ENCODE data around the gene ADAMTSL4.

ADAMTSL4 gene

GRCh38 chr1:150575518-150576366 lies 26.5 kb downstream of the ADAMTSL4 start:
- no peak for ATAC-seq

GRCh38 chr1:150576367-150576711 lies 27.1 kb downstream of the ADAMTSL4 start:
- no peak for ATAC-seq

More at GRCh38 chr1:150575518-150576366, 26.5 kb downstream of the ADAMTSL4 start:
- TF ChIP-seq CREB5 (CRISPR knock-in tag; IDR thresholded peaks at IDR 0.05; ENCODE audit: low read depth) (peak; percentile 36; the same call in 1 of the 2 replicates), CSDC2 (CRISPR knock-in tag; IDR thresholded peaks at IDR 0.05) (no peak), TCF4 (CRISPR knock-in tag; IDR thresholded peaks at IDR 0.05; ENCODE audit: borderline replicate concordance) (no peak), ZNF8 (CRISPR knock-in tag; IDR thresholded peaks at IDR 0.05) (no peak; the same call in 1 of the 2 replicates), CSRNP3 (CRISPR knock-in tag; IDR thresholded peaks at IDR 0.05) (no peak; the same call in 1 of the 2 replicates), ZFP3 (CRISPR knock-in tag; IDR thresholded peaks at IDR 0.05) (no peak), ISL1 (CRISPR knock-in tag; IDR thresholded peaks at IDR 0.05) (no peak), RARB (CRISPR knock-in tag; IDR thresholded peaks at IDR 0.05) (no peak; the same call in 1 of the 2 replicates), TOX (CRISPR knock-in tag; IDR thresholded peaks at IDR 0.05; ENCODE audit: borderline replicate concordance) (peak; percentile 26; the same call in 1 of the 2 replicates), ZNF565 (CRISPR knock-in tag; conservative IDR thresholded peaks at IDR 0.05; ENCODE audit: low read depth) (no peak), ZC3H10 (CRISPR knock-in tag; IDR thresholded peaks at IDR 0.05) (peak; percentile 33; the same call in 1 of the 2 replicates), ZFP30 (CRISPR knock-in tag; IDR thresholded peaks at IDR 0.05) (0 out of 2 replicates have a peak, but pooled peaks have one; percentile 9), ARNTL (CRISPR knock-in tag; IDR thresholded peaks at IDR 0.05; ENCODE audit: borderline replicate concordance, low read depth) (0 out of 2 replicates have a peak, but pooled peaks have one; percentile 9), BACH2 (CRISPR knock-in tag; IDR thresholded peaks at IDR 0.05; ENCODE audit: borderline replicate concordance) (no peak), ESRRG (CRISPR knock-in tag; IDR thresholded peaks at IDR 0.05) (no peak)

GRCh38 chr1:150576794-150577556 lies 27.8 kb downstream of the ADAMTSL4 start:
- TF ChIP-seq ISL1 (CRISPR knock-in tag; IDR thresholded peaks at IDR 0.05) (no peak), RARB (CRISPR knock-in tag; IDR thresholded peaks at IDR 0.05) (peak; percentile 7; the same call in 1 of the 2 replicates), ZNF565 (CRISPR knock-in tag; conservative IDR thresholded peaks at IDR 0.05; ENCODE audit: low read depth) (no peak), ESRRG (CRISPR knock-in tag; IDR thresholded peaks at IDR 0.05) (no peak), ZNF8 (CRISPR knock-in tag; IDR thresholded peaks at IDR 0.05) (no peak), CREB5 (CRISPR knock-in tag; IDR thresholded peaks at IDR 0.05; ENCODE audit: low read depth) (no peak), ARNTL (CRISPR knock-in tag; IDR thresholded peaks at IDR 0.05; ENCODE audit: borderline replicate concordance, low read depth) (no peak), ZFP30 (CRISPR knock-in tag; IDR thresholded peaks at IDR 0.05) (no peak), GLIS3 (CRISPR knock-in tag; IDR thresholded peaks at IDR 0.05) (no peak), ZNF70 (CRISPR knock-in tag; IDR thresholded peaks at IDR 0.05) (no peak), BACH2 (CRISPR knock-in tag; IDR thresholded peaks at IDR 0.05; ENCODE audit: borderline replicate concordance) (no peak), CSRNP3 (CRISPR knock-in tag; IDR thresholded peaks at IDR 0.05) (0 out of 2 replicates have a peak, but pooled peaks have one; percentile 24), TCF4 (CRISPR knock-in tag; IDR thresholded peaks at IDR 0.05; ENCODE audit: borderline replicate concordance) (no peak), ZC3H10 (CRISPR knock-in tag; IDR thresholded peaks at IDR 0.05) (no peak), PATZ1 (CRISPR knock-in tag; IDR thresholded peaks at IDR 0.05; ENCODE audit: borderline replicate concordance) (no peak; the same call in 1 of the 2 replicates), TOX (CRISPR knock-in tag; IDR thresholded peaks at IDR 0.05; ENCODE audit: borderline replicate concordance) (peak; percentile 43; the same call in 1 of the 2 replicates), CSDC2 (CRISPR knock-in tag; IDR thresholded peaks at IDR 0.05) (no peak), PPARA (CRISPR knock-in tag; IDR thresholded peaks at IDR 0.05; ENCODE audit: borderline replicate concordance) (no peak)
- no peak for ATAC-seq

More at GRCh38 chr1:150576367-150576711, 27.1 kb downstream of the ADAMTSL4 start:
- no peak for TF ChIP-seq SNAI2 (CRISPR knock-in tag; IDR thresholded peaks at IDR 0.05)
- TF ChIP-seq CREB5 (CRISPR knock-in tag; IDR thresholded peaks at IDR 0.05; ENCODE audit: low read depth), result no peak
- no peak for TF ChIP-seq GLIS3 (CRISPR knock-in tag; IDR thresholded peaks at IDR 0.05)
- TF ChIP-seq TOX (CRISPR knock-in tag; IDR thresholded peaks at IDR 0.05; ENCODE audit: borderline replicate concordance), result no peak; the same call in 1 of the 2 replicates
- TF ChIP-seq ZNF8 (CRISPR knock-in tag; IDR thresholded peaks at IDR 0.05), result no peak

Data from SK-N-SH treated with all-trans-retinoic acid at 6 μM for 48 hours (cell line).